Suprapubic skin (tissue), 3 donors: Measurements from ENCODE around the gene DIAPH3.

Experiments
- CTCF ChIP-seq, 2 donors: fragments of 200-600 bp in 1 of 2; fragments of 450-650 bp in 1 of 2; sonication (generic) in 1 of 2; IDR thresholded peaks; one replicate each; pipeline ENCODE4 v1.5.1; 2016 to 2019; ENCODE audit warnings: antibody characterized with exemption in 2 of 2, mild to moderate bottlenecking in 1 of 2, moderate library complexity in 1 of 2
- POLR2A ChIP-seq, 2 donors: fragments of 450-650 bp; IDR thresholded peaks; one replicate each; pipeline ENCODE4 v1.6.1; 2017; ENCODE audit warnings: antibody characterized with exemption in 2 of 2, mild to moderate bottlenecking in 2 of 2, moderate library complexity in 2 of 2

GRCh38 chr13:59997976-59998375 lies 165.8 kb downstream of the DIAPH3 start:
- TF ChIP-seq CTCF (IDR thresholded peaks at IDR 0.05) = no peak
- TF ChIP-seq POLR2A (IDR thresholded peaks at IDR 0.05) = no peak
